ENCODE measurements around the gene CDC42BPA. TPM values are rescaled to one million over a fixed set of nuclear protein-coding genes. Genes with fewer than 3 reads are reported as not detected.

CDC42BPA gene
- total RNA-seq, 1 experiment from 2014 or later = 102 TPM

DNA sequence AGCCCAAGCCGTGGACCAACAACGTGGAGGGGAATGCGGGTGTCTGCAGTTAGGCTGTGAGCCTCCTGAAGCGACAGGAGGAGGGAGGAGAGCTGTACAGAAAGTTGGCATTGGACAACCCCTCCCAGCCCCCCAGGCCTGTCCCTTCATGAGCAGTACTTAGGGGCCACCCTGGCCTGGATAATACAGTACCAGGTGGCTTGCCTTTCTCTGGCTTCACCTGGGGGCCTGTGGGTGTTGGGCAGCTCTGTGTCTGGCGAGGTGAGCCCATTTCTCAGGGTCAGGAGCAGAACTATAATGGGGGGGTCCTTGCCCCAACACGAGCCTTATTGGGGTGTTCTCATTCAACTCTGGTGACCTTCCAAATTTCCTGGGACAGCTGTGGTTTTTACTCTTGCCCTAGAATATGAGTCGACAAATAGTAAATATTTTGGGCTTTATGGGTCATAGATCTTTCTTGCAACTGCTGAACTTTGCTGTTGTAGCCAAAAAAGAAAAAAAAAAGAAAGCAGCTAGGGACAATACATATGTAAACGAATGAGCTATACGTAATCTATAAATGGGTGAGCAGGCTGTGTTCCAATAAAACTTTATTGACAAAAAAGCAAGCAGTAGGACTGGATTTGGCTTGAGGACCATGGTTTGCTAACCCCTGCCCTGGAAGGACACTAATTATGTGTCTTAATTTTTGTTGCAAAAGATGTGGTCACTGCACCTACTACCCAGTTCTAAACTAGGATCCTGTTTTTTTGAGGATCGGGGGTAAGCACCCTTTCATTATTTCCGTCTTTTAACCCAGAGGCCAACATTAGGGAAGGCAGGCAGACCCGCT lies 366.8 kb downstream of the CDC42BPA start:
- Mint-ChIP-seq H3K27me3 (ENCODE audit: insufficient read depth, unreplicated experiment) (no peaks in the 10 kb centered on the region), H3K27ac (ENCODE audit: low read depth, unreplicated experiment) (peak overlapping the region; percentile 32), H3K36me3 (ENCODE audit: insufficient read depth, unreplicated experiment) (peaks cover 12% of the 10 kb centered on the region), H3K4me1 (ENCODE audit: insufficient read depth, unreplicated experiment) (peaks cover 11% of the 10 kb centered on the region), H3K4me3 (ENCODE audit: unreplicated experiment) (no peak overlapping the region), H3K9me3 (ENCODE audit: unreplicated experiment) (peaks cover 13% of the 10 kb centered on the region)
- intact Hi-C loops (cut with micrococcal nuclease) = no loop called here
- no peak for DNase-seq (ENCODE audit: unreplicated experiment)
- ChIA-PET CTCF (interaction anchor here (0.6 to 1.3 kb wide), 3 partner anchors 23 to 814 kb away, joined by 3 read pairs; no protein-coding TSS in a partner anchor), POLR2A (interaction anchor here (0.8 to 1.7 kb wide), 2 partner anchors 11 to 13 kb away, joined by 3 to 7 read pairs; partner anchors contain the start of gene COQ8A)
- TF ChIP-seq, protein P1, sequence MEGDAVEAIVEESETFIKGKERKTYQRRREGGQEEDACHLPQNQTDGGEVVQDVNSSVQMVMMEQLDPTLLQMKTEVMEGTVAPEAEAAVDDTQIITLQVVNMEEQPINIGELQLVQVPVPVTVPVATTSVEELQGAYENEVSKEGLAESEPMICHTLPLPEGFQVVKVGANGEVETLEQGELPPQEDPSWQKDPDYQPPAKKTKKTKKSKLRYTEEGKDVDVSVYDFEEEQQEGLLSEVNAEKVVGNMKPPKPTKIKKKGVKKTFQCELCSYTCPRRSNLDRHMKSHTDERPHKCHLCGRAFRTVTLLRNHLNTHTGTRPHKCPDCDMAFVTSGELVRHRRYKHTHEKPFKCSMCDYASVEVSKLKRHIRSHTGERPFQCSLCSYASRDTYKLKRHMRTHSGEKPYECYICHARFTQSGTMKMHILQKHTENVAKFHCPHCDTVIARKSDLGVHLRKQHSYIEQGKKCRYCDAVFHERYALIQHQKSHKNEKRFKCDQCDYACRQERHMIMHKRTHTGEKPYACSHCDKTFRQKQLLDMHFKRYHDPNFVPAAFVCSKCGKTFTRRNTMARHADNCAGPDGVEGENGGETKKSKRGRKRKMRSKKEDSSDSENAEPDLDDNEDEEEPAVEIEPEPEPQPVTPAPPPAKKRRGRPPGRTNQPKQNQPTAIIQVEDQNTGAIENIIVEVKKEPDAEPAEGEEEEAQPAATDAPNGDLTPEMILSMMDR (IDR thresholded peaks at IDR 0.05; ENCODE audit: unreplicated experiment) = no peak
- BruUV-seq (replicated peaks) = no TSS peak

DNA sequence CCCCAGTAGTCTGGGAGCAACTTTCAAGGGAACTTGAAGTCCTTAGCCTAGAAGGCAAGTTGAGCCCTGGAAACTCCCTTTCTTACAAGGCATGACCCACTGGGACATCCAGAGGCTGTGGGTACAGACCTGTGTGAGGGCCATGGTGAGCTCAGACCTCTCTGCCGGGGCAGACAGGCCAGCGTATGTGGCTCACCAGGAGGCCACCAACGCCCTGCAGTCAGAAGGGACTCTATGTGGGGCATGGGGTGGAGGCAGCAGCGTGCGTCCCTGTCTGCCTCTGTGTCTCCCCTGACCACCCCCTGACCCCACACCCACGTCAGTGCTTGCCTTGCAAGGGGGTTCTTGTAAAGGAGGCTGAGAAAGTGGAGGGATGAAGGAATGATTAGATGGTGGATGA lies 367.4 kb downstream of the CDC42BPA start:
- Mint-ChIP-seq H3K4me1 (ENCODE audit: insufficient read depth, unreplicated experiment) (peaks cover 18% of the 10 kb centered on the region), H3K4me3 (ENCODE audit: unreplicated experiment) (no peak overlapping the region), H3K9me3 (ENCODE audit: unreplicated experiment) (peaks cover 8% of the 10 kb centered on the region), H3K36me3 (ENCODE audit: insufficient read depth, unreplicated experiment) (peaks cover 12% of the 10 kb centered on the region), H3K27me3 (ENCODE audit: insufficient read depth, unreplicated experiment) (no peaks in the 10 kb centered on the region), H3K27ac (ENCODE audit: low read depth, unreplicated experiment) (peak overlapping the region; percentile 32)
- TF ChIP-seq, protein P1 (IDR thresholded peaks at IDR 0.05; ENCODE audit: unreplicated experiment) = no peak
- no TSS peak for BruUV-seq (replicated peaks)
- ChIA-PET CTCF (interaction anchor here (0.6 to 1.3 kb wide), 4 partner anchors 24 to 813 kb away, joined by 3 read pairs; no protein-coding TSS in a partner anchor), POLR2A (interaction anchor here (0.6 to 2.9 kb wide), 3 partner anchors 10 to 23 kb away, joined by 3 to 27 read pairs (median 7); partner anchors contain the start of gene COQ8A)
- intact Hi-C loops (cut with micrococcal nuclease) = no loop called here
- DNase-seq (ENCODE audit: unreplicated experiment) = no peak

DNA sequence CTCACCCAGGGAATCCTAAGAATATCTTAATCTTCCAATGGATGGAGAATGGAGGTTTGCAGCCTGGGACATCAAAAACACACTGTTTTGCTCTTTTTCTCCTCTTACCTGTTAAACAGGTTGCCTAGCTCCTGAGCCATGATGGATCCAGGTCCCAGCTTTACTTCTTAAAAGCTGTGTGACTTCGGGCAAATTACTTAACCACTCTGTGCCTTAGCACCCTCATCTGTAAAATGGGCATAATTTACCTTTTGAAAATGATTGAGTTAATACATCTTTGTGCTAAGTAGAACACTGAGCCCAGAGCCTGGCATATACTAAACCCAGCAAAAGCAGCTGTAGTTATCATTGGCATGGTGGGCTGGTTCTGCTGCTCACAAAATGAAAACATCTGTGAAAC lies 368.0 kb downstream of the CDC42BPA start:
- Mint-ChIP-seq H3K4me1 (ENCODE audit: insufficient read depth, unreplicated experiment) (peaks cover 19% of the 10 kb centered on the region), H3K27ac (ENCODE audit: low read depth, unreplicated experiment) (no peak overlapping the region), H3K4me3 (ENCODE audit: unreplicated experiment) (no peak overlapping the region), H3K27me3 (ENCODE audit: insufficient read depth, unreplicated experiment) (no peaks in the 10 kb centered on the region), H3K9me3 (ENCODE audit: unreplicated experiment) (peaks cover 7% of the 10 kb centered on the region), H3K36me3 (ENCODE audit: insufficient read depth, unreplicated experiment) (peaks cover 10% of the 10 kb centered on the region)
- intact Hi-C loops (cut with micrococcal nuclease) = no loop called here
- ChIA-PET POLR2A (interaction anchor here (0.6 to 2.9 kb wide), 4 partner anchors 10 to 23 kb away, joined by 3 to 27 read pairs (median 5); partner anchors contain the start of gene COQ8A), CTCF (interaction anchor here (0.5 to 1.3 kb wide), 5 partner anchors 24 to 530 kb away, joined by 3 to 4 read pairs (median 3); no protein-coding TSS in a partner anchor)
- TF ChIP-seq, protein P1 (IDR thresholded peaks at IDR 0.05; ENCODE audit: unreplicated experiment) = no peak
- DNase-seq (ENCODE audit: unreplicated experiment) = no peak
- BruUV-seq (replicated peaks) = no TSS peak

DNA sequence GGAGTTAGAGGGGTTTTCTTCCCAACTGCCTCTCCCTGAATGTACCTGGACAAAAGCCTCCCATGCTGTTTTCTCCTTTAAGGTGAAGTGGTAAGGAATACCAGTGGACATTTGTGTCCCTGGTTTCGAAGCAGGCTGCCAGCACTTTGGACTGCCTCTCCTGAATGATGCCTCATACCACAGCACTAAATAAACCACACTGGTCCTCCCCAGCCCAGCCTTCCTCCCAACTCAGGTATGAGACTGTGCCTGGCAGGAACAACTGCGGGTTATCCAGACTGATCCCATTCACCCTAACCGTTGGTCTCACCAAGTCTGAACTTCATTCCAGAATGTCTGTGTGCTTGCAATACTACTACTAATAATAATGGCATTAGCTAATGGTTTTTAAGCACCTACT lies 368.9 kb downstream of the CDC42BPA start:
- ChIA-PET CTCF (interaction anchor here (0.6 to 1.2 kb wide), 2 partner anchors 43 to 525 kb away, joined by 3 to 4 read pairs; no protein-coding TSS in a partner anchor), POLR2A (interaction anchor here (0.7 to 2.9 kb wide), 5 partner anchors 9 to 30 kb away, joined by 3 to 27 read pairs (median 4); partner anchors contain the start of gene COQ8A)
- peaks cover under 1% of the 10 kb centered on the region for H3K36me3 Mint-ChIP-seq (ENCODE audit: insufficient read depth, unreplicated experiment)
- H3K27me3 Mint-ChIP-seq (ENCODE audit: insufficient read depth, unreplicated experiment) = no peaks in the 10 kb centered on the region
- no TSS peak for BruUV-seq (replicated peaks)
- no peak overlapping the region for H3K4me3 Mint-ChIP-seq (ENCODE audit: unreplicated experiment)
- no peak overlapping the region for H3K27ac Mint-ChIP-seq (ENCODE audit: low read depth, unreplicated experiment)
- TF ChIP-seq, protein P1 (IDR thresholded peaks at IDR 0.05; ENCODE audit: unreplicated experiment) = no peak
- DNase-seq (ENCODE audit: unreplicated experiment) = no peak
- H3K4me1 Mint-ChIP-seq (ENCODE audit: insufficient read depth, unreplicated experiment) = peaks cover 26% of the 10 kb centered on the region
- intact Hi-C loops (cut with micrococcal nuclease) = no loop called here
- peaks cover 7% of the 10 kb centered on the region for H3K9me3 Mint-ChIP-seq (ENCODE audit: unreplicated experiment)
